GM18520 (cell line): ENCODE measurements around the gene DHRS9.
"Not testable (repeated sequence)": the region's sequence is repeated elsewhere in the genome, so short reads cannot be mapped to it uniquely, and the experiment has no call there.

Experiments
- ATAC-seq: cut with Tn5 transposase; IDR thresholded peaks from one replicate; pipeline ENCODE4 v1.9.1; 2021; ENCODE audit not compliant: unreplicated experiment

DHRS9 gene

DNA sequence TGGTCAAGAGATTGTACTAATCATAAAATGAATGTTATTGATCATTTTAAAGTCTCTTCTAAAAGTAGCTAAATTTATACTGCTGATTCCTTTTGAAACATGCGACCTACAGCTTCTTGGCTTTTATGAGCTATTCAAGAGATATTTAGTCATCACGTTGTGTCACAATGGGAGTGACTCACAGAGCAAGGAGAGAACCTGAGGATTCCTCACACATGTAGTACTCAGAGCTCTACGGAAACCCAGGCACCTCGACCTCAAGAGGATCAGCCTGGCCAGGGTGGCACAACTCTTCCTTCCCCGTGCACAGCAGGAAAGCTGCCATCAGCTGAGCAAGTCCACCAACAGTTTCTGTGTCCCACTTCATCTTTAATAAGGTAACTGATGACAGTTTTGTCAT, at the start of gene DHRS9:
DHRS9 (plus strand) TSS at position 223 of the 400 bp plus-strand sequence. CDS start 12,019 bp downstream, outside the sequence.
- no peak for ATAC-seq

DNA sequence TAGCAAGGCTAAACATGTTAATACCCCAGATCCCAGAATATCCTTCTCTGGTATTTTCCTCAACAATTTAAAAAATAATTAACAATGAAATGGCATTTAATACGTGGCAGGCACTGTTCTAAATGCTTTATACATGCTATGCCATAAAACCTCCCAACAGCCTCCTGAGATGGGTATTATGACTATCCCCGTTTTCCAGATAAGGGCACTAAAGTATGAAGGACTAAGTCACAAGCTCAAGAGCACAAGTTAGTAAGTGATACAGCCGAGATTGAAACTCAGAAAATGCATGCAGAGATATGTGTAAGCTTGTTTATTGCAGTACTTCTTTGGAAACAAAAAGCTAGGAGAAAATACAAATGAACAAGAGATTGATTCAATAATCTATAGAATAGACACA, 46.2 kb upstream of the DHRS9 start:
- no peak for ATAC-seq

DNA sequence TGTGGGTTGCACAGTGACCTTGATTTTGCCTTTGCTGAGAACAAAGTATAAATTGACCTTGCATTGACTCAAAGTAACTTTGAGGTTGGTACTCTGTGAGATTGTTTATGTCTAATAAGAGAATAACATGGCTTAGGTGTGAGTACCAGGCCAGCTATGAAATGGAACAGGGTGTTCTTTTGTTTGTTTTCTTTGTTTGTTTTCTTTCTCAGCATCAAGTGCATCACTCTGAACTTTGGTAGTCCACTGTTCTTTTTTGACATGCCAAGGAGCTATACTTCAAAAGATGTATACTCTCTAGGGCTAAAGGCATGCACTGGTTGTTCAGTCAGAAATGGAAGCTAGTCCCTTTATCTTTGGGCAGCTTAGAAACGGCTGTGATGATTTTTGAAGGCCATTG, 43.3 kb upstream of the DHRS9 start:
- ATAC-seq = no peak

DNA sequence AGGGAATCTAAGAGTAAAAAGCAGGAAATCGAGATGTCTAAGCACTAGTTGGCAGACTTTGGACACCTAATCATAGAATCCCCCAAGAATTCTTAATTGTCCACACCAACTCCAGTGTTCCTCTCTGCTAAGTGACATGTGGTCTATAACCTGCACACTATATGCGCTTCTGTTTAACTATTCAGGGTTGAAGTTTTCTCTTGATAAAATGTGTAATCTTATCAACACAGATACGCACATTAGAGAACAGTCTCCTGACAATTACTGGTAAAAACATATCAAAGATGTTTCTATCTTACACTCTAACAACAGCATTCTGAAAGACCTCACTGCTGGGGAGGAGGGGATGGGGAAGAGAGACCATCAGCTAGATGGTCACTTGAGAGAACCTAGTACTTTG, 42.1 kb upstream of the DHRS9 start:
- no peak for ATAC-seq

DNA sequence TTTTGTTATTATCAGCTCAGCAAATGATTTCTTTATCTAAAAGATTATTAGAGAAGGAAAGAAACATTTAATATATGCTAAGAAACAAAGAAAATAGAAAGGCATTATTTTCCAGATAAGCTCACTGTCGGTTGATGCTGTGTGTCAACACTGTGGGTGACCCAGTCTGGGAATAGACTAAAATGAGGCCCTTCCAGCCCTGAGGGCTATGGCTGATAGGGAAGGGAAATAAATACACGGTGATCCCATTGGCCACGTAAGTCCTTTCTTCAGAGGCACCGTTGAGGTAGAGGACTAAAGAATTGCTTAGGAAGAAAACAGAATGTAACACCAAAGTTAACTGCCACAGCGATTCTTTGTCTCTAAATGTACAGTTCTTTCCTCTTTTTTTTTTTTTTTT, 40.0 kb upstream of the DHRS9 start:
- ATAC-seq = no peak

DNA sequence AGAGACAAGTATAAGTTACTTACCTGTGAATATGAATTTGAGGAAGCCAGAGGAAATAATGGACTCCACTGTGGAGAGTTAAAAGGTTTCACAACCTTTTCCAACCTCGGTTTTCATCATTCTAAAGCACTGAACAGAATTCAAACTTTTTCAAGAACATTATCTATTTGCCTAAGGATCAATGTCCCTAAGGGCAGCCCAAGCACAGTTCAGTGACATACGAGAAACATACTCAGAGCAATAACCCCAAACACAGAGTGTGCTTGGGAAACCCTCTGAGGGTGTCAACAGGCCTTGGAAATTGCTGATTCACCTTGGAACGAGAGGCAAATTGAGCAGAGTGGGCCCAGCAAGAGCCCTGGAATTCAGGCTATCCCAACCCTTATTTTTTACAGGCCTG, 38.2 kb upstream of the DHRS9 start, which contains the start of gene ABCB11:
ABCB11 (minus strand) TSS at position 123 of the 400 bp plus-strand sequence. CDS start 13,199 bp downstream, outside the sequence.
- no peak for ATAC-seq

DNA sequence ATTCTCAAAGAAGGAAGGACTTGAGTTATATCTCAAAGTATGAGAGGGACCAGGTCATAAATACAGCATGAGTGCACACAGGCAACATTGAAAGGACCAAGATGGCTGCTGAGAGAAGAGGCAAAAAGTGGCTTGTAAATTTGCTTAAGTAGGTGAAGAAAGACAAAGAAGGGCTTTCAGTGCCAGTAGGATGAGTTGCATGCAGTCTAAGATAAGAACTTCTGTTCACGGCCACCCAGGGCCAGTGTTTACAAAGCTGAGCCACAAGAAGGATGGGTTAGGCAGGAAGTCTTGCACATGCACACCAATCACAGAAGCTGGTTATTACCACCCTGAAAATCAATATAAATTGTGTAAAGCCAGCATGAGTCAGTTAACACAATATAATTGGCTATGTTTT, 35.1 kb upstream of the DHRS9 start:
- no peak for ATAC-seq

DNA sequence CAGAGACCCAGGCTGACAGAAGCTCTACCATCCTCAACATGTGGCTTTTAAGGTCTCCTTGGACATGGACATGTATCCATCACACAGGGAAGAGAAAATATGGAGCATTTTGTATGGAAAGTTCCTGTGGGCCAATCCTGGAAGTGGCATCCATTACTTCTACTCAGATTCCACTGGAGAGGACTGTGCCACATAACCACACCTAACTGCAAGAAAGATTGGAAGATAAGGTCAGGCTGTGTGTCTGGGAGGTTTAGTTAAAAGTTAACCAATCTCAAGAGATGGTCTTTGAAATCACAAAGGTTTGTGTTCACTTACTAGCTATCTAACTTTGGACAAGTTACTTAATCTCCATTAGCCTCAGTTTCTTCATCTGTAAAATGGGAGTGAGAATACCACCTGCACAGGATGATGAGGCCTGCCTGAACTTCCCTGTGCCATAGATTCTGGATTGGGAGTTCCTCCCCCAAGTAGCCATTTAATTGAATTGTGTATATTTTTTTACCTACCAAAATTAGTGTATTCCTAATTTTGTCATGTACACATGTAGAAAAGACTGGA, 34.3 kb upstream of the DHRS9 start:
- ATAC-seq = no peak

DNA sequence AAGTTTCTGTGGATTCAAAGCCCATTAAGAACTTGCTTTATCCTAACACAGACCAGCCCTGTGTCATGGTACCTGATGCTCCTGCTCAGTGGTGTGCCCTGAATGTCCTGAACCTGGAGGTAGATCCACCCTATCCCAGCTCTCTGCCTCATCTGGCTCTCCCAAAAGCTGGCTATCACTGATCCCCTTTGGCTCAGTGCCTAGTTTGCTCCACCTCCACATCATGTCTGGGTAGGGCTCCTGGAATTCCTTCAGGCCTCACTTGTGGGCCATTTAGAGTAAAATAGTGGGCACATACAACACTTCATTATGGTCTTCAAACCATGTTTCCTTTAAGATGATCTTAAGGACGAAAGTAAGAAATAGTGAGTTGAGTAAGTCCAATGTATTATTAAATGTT, 33.5 kb upstream of the DHRS9 start:
- no peak for ATAC-seq

DNA sequence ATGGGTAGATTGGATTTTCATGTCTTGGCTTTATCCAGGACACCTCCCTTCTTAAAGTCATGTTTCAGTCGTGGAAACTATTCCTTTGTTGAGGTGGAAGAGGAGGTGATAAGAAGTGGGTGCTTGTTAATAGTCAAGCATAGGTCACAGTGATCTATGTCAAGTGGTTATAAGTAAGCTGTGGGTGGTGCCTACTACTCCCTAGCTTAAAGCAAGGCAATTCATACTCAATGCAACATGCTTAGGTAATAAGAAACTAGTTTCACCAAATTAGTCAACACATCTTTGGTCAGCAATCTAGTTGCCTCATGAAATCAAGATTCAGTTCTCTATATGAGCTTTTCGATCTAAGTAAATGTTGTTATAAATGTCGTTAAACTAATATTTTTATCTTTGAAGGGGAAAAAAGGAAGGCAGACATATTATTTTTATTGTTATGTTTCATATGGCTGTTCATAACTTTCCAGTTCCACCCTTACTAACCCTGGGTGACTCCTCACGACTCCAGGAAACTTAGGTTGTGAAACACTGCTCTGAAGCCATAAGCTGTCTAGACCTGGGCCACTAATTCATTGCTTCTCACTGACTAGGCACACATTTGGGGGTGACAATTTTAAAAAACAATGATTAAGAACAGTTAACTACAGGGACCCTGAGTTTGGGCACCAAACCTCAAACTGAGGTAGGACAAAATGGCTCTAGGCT, 32.5 kb upstream of the DHRS9 start:
- peak; percentile 46 for ATAC-seq

DNA sequence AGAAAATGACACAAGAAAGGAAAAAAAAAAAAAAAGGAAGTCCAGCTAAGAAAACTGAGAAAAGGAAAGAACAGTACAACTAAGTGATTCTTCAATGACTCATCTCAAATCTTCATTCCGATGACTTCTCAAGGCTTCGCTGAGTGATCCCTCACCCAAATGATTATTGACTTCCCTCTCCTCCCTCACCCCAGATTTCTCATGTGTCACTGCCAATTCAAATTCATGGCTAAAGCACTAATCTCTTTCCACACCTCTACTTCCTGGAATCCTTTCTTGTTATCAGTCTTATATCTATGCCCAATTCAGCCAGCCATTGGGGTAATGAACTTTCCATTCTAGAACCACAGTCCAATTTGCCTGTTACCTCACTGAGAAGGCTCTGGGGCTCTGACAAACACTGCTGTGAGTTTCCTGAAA, 31.0 kb upstream of the DHRS9 start:
- ATAC-seq = peak; percentile 55

DNA sequence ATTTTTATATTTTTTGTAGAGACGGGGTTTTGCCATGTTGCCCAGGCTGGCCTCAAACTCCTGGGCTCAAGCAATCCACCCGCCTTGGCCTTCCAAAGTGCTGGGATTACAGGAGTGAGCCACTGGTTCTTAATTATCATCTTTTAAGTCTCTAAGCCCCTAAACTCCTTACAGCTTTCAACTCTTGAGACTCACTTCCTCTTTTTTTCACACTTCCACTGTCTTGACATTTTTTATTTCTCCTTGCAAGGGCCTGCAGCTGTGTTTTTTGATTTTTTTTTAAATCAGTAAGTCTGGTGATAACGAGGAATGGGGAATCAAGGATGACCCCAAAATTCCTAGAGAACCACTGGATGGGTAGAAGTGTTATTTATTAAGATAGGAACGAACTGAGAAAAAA, 29.7 kb upstream of the DHRS9 start:
- no peak for ATAC-seq

DNA sequence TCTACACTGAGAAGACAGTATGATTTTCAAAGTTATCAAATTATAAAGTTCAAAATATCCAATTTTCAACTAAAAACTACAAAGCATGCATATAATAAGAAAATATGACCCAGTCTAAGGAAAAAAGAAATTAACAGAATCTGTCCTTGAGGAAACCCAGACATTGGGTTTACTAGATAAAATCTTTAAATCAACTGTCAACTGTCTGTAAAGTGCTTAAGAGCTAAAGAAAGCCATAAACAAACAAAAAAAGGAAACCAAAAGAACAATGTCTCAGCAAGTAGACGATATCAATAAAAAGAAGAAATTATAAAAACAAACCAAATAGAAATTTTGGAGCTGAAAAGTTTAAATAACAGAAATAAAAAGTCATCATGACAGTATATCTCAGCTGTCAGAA, 27.8 kb upstream of the DHRS9 start:
- no peak for ATAC-seq

DNA sequence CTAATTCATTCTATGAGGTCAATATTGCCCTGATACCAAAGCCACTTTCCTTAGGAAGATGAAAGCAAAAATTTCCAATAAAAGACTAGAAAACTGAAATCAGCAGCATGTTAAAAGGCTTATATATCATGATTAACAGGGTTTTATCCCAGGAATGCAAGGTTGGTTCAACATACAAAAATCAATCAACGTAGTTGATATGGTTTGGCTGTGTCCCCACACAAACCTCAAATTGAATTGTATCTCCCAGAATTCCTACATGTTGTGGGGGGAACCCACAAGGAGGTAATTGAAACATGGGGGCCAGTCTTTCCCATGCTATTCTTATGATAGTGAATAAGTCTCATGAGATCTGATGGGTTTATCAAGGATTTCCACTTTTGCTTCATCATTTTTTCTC, 26.5 kb upstream of the DHRS9 start:
- ATAC-seq = no peak

DNA sequence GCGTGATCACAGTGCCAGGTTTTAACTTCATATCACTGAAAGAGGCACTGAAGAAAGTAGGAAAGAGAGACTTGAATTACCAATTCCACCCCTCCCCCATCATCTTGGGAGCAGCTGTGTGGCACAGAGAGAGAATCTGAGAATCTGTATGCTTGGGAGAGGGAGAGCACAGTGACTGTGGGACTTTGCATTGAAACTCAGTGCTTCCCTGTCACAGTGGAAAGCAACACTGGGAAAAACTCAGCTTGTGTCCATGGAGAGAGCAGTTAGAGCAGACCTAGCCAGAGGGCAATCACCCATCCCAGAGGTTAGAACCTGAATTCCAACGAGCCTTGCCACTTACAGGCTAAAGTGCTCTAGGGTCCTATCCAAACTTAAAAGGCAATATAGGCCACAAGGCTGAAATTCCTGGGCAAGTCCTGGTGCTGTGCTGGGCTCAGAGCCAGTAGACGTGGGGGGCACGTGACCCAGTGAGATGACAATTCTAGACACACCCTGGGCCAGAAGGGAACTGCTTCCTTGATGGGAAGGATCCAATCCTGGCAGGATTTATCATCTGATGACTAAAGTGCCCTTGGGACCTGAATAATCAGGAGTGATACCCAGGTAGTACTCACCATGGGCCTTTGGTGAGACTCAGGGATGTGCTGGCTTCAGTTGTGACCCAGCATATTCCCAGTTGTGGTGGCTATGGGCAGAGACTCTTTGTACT, 22.8 kb upstream of the DHRS9 start:
- ATAC-seq = no peak

DNA sequence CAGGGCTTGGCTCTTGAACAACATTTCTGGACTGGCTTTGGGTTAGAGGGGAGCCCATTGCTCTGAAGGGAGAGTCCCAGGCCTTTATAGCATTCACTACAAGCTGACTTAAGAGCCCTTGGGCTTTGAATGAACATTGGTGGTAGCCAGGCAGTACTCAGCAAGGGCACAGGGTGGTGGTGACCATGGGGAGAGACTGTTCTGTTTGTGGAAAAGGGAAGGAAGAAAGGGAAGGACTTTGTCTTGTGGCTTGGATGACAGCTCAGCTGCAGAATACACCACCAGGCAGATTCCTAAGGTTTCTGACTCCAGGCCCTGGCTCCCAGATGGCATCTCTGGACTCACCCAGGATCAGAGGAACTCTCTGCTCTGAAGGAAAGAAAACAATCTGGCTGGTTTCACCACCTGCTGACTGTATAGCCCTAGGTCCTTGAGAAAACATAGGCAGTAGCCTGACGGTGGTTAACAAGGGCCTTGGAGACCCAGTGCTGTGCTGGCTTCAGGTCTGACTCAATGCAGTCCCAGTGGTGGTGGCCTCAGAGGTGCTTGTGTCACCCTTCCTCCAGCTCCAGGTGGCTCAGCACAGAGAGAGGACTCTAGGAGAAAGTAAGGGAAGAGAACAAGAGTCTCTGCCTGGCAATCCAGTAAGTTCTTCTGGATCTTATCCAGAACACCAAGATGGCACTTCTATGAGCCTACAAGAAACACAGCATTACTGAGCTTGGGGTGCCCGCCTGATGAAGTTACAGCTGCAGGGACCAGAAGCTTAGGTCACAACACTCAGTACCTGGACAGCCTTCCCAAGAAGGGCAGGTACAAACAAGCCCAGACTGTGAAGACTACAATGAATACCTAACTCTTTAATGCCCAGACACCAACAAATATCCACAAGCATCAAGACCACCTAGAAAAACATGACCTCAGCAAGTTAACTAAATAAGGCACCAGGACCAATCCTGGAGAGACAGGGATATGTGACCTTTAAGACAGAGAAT, 21.8 kb upstream of the DHRS9 start:
- ATAC-seq = no peak

DNA sequence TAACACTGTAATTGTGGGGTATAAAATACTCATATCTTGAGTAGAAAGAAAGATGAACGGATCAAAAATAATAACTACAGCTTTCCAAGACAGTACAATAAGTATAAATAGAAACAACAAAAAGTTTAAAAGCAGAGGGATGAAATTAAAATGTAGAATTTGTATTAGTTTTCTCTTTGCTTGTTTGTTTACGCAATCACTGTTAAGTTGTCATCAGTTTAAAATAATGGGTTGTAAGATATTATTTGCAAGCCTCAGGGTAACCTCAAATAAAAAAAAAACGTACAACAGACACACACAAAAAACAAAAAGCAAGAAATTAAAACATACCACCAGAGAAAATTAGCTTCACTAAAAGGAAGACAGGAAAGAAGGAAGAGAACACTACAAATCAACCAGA, 20.2 kb upstream of the DHRS9 start:
- ATAC-seq = no peak

DNA sequence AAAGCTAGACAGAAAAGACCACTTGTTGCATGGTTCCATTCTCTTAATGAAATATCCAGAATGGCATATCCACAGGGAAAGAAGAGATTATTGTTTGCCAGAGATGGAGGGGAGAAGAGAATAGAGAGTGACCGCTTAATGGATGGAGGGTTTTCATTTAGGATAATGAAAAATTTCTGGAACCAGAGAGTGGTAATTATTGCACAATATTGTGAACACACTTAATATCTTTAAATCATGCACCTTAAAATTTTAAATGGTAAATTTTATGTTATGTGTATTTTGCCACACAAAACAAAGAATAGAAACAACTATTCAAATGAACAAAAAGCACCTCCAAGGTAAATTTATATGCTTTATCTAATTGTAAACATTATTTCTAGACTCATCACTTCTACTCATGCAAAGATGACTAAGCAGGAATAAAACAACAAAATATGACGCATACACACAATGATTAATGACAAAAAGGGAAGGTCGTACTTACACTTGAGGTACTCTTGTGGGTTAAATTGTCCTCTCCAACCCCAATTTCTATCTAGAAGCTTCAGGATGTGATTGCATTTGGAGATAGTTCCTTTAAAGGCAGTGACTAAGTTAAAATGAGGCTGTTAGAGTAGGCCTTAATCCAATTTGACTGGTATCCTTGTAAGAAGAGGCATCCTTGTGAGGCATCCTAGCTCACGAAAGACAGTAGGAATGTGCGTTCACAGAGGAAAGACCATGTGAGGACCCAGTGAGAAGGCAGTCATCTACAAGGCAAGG, 18.7 kb upstream of the DHRS9 start:
- ATAC-seq = no peak

DNA sequence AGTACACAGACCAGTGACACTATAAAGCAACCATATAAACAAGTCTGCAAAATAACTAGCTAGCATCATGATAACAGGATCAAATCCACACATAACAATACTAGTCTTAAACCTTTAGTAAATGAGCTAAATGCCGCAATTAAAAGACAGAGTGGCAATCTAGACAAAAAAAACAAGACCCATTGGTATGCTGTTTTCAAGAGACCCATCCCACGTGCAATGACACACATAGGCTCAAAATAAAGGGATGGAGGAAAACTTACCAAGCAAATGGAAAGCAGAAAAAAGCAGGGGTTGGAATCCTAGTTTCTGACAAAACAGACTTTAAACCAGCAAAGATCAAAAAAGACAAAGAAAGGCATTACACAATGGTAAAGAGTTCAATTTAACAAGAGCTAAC, 14.8 kb upstream of the DHRS9 start:
- not testable (repeated sequence) for ATAC-seq

DNA sequence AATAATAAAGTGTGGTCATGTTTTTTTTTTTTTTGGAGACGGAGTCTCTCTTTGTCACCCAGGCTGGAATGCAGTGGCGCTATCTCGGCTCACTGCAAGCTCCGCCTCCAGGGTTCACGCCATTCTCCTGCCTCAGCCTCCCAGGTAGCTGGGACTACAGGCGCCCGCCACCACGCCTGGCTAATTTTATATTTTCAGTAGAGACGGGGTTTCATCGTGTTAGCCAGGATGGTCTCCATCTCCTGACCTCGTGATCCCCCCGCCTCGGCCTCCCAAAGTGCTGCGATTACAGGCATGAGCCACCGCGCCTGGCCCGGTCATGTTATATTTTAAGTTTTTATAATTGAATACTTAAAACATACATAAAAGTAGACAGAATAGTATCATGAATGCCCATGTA, 5.2 kb upstream of the DHRS9 start:
- ATAC-seq = not testable (repeated sequence)
